Measurements from ENCODE around the gene PDZD2.

Gene PDZD2

GRCh38 chr5:32061236-32061635 lies 422.3 kb downstream of the PDZD2 start:
- Histone ChIP-seq H3K27me3 (no peaks in the 10 kb centered on the region), H3K36me3 (no peaks in the 10 kb centered on the region), H3K9me3 (no peaks in the 10 kb centered on the region), H3K4me3 (ENCODE audit: low read depth in 1 of 2, low read length in 1 of 2) (no peak overlapping the region), H3K4me1 (ENCODE audit: control insufficient read depth in 1 of 2, insufficient read depth in 1 of 2, low read depth in 1 of 2, low read length in 1 of 2) (no peaks in the 10 kb centered on the region), H3K27ac (no peak overlapping the region)
- TF ChIP-seq CTCF (IDR thresholded peaks at IDR 0.05), result no peak

GRCh38 chr5:32066448-32066847 lies 427.5 kb downstream of the PDZD2 start:
- Histone ChIP-seq H3K36me3 (no peaks in the 10 kb centered on the region), H3K27me3 (no peaks in the 10 kb centered on the region), H3K27ac (no peak overlapping the region), H3K9me3 (no peaks in the 10 kb centered on the region), H3K4me3 (ENCODE audit: low read depth in 1 of 2, low read length in 1 of 2) (no peak overlapping the region), H3K4me1 (ENCODE audit: control insufficient read depth in 1 of 2, insufficient read depth in 1 of 2, low read depth in 1 of 2, low read length in 1 of 2) (no peaks in the 10 kb centered on the region)
- TF ChIP-seq CTCF (IDR thresholded peaks at IDR 0.05), result no peak

- H3K9me3 ChIP-seq, result no peaks in the 10 kb centered on the region
- no peaks in the 10 kb centered on the region for H3K4me1 ChIP-seq (ENCODE audit: control insufficient read depth in 1 of 2, insufficient read depth in 1 of 2, low read depth in 1 of 2, low read length in 1 of 2)
- no peak overlapping the region for H3K4me3 ChIP-seq (ENCODE audit: low read depth in 1 of 2, low read length in 1 of 2)
- H3K27ac ChIP-seq, result no peak overlapping the region
- no peaks in the 10 kb centered on the region for H3K36me3 ChIP-seq
- H3K27me3 ChIP-seq, result no peaks in the 10 kb centered on the region
- TF ChIP-seq CTCF (IDR thresholded peaks at IDR 0.05), result no peak
Measured at GRCh38 chr5:32067774-32068470, 429.0 kb downstream of the PDZD2 start.

GRCh38 chr5:32068561-32068960 lies 429.6 kb downstream of the PDZD2 start:
- Histone ChIP-seq H3K4me3 (ENCODE audit: low read depth in 1 of 2, low read length in 1 of 2) (no peak overlapping the region), H3K27me3 (no peaks in the 10 kb centered on the region), H3K4me1 (ENCODE audit: control insufficient read depth in 1 of 2, insufficient read depth in 1 of 2, low read depth in 1 of 2, low read length in 1 of 2) (no peaks in the 10 kb centered on the region), H3K36me3 (no peaks in the 10 kb centered on the region), H3K9me3 (no peaks in the 10 kb centered on the region), H3K27ac (no peak overlapping the region)
- no peak for TF ChIP-seq CTCF (IDR thresholded peaks at IDR 0.05)

- H3K27ac ChIP-seq, result no peak overlapping the region
- H3K36me3 ChIP-seq, result no peaks in the 10 kb centered on the region
- no peak for TF ChIP-seq CTCF (IDR thresholded peaks at IDR 0.05)
Measured at GRCh38 chr5:32069396-32069795, 430.5 kb downstream of the PDZD2 start.

More at GRCh38 chr5:32069396-32069795, 430.5 kb downstream of the PDZD2 start:
- Histone ChIP-seq H3K27me3 (no peaks in the 10 kb centered on the region), H3K9me3 (no peaks in the 10 kb centered on the region), H3K4me1 (ENCODE audit: control insufficient read depth in 1 of 2, insufficient read depth in 1 of 2, low read depth in 1 of 2, low read length in 1 of 2) (no peaks in the 10 kb centered on the region), H3K4me3 (ENCODE audit: low read depth in 1 of 2, low read length in 1 of 2) (no peak overlapping the region)

All from neutrophil (primary cell).